Keratinocyte (primary cell): ENCODE results near the gene CLDN6. TPM values are rescaled to one million over a fixed set of nuclear protein-coding genes. Genes with fewer than 3 reads are reported as not detected.

Experiments used
- DNase-seq: peaks from one replicate; pipeline ENCODE4 v3.0.0-alpha.2; 2011; ENCODE audit warnings: low read depth, missing footprints, low spot score
- FAIRE-seq: peaks from 2 replicates; lab custom pipeline; 2011; peaks lifted over from hg19 to GRCh38; lab: Jason Lieb, UNC
- H2AFZ ChIP-seq: 2 replicates; pipeline ENCODE4 v1.6.0; 2012; ENCODE audit warnings: low read length, control low read depth, inconsistent platforms; ENCODE audit not compliant: control insufficient read depth
- H3K27ac ChIP-seq: 2 replicates; pipeline ENCODE4 v1.5.1; 2011; ENCODE audit warnings: low read length; ENCODE audit not compliant: control insufficient read depth, insufficient read depth
- H3K27me3 ChIP-seq: 3 replicates; pipeline ENCODE4 v1.6.0; 2011; ENCODE audit warnings: low read length; ENCODE audit not compliant: control insufficient read depth, insufficient read depth; ENCODE audit errors: extremely low read depth
- H3K36me3 ChIP-seq, 2 experiments: 2 replicates in 1 of 2; 3 replicates in 1 of 2; pipeline ENCODE4 v1.5.1; 2011; ENCODE audit warnings: low read length in 2 of 2, mild to moderate bottlenecking in 1 of 2; ENCODE audit not compliant: control insufficient read depth in 2 of 2, insufficient read depth in 2 of 2; ENCODE audit errors: extremely low read depth in 1 of 2
- H3K4me1 ChIP-seq: 3 replicates; pipeline ENCODE4 v1.5.1; 2011; ENCODE audit warnings: low read length; ENCODE audit not compliant: control insufficient read depth, insufficient read depth; ENCODE audit errors: extremely low read depth
- H3K4me2 ChIP-seq: 3 replicates; pipeline ENCODE4 v1.6.0; 2011; ENCODE audit warnings: low read depth, low read length; ENCODE audit not compliant: control insufficient read depth, insufficient read depth; ENCODE audit errors: extremely low read depth
- H3K4me3 ChIP-seq, 3 experiments: fragments of 200-600 bp in 1 of 3; sonication (generic) in 1 of 3; 2 replicates in 2 of 3; 3 replicates in 1 of 3; pipeline ENCODE4 v1.5.1; 2011 to 2016; ENCODE audit warnings: low read length in 3 of 3, mild to moderate bottlenecking in 3 of 3, control low read depth in 2 of 3, inconsistent platforms in 1 of 3, low read depth in 1 of 3, mixed read lengths in 1 of 3, mixed run types in 1 of 3, moderate library complexity in 1 of 3; ENCODE audit not compliant: control insufficient read depth in 2 of 3, insufficient read depth in 2 of 3; ENCODE audit errors: extremely low read depth in 1 of 3
- H3K79me2 ChIP-seq: 2 replicates; pipeline ENCODE4 v1.6.0; 2012; ENCODE audit warnings: low read length; ENCODE audit not compliant: control insufficient read depth, insufficient read depth
- H3K9ac ChIP-seq: 3 replicates; pipeline ENCODE4 v1.6.0; 2011; ENCODE audit warnings: low read length; ENCODE audit not compliant: control insufficient read depth, insufficient read depth; ENCODE audit errors: extremely low read depth
- H3K9me1 ChIP-seq: 3 replicates; pipeline ENCODE4 v1.6.0; 2011; ENCODE audit warnings: low read length; ENCODE audit not compliant: control insufficient read depth, insufficient read depth; ENCODE audit errors: extremely low read depth
- H3K9me3 ChIP-seq: 2 replicates; pipeline ENCODE4 v1.5.1; 2012; ENCODE audit warnings: low read depth, low read length; ENCODE audit not compliant: control insufficient read depth
- H4K20me1 ChIP-seq: 3 replicates; pipeline ENCODE4 v1.6.0; 2011; ENCODE audit warnings: low read length; ENCODE audit not compliant: control insufficient read depth, insufficient read depth; ENCODE audit errors: extremely low read depth
- EZH2 ChIP-seq: IDR thresholded peaks from one replicate; pipeline ENCODE4 v1.6.1; 2012; ENCODE audit warnings: inconsistent platforms, mild to moderate bottlenecking, low read length, moderate library complexity
- dilution Hi-C: fragments of 300-500 bp; cut with MboI; formaldehyde crosslinking; loops from one replicate; pipeline ENCODE4 v1.7.0; 2020; ENCODE audit warnings: low sequenced_read_pairs; ENCODE audit not compliant: extremely low pct_ligation_motif_present
- polyA plus RNA-seq, 5 experiments: library from polyadenylated mRNA; depleted of rRNA in 3 of 5; stranded (reverse) in 3 of 5; stranded (forward) in 1 of 5; unstranded in 1 of 5; fragments of >200 nt; gene quantifications; 1 replicate in 1 of 5; 2 replicates in 3 of 5; 3 replicates in 1 of 5; pipeline versions ENCODE4 v1.2.1 to v1.2.3, GENCODE V29; 2011 to 2012; ENCODE audit warnings: missing spikeins in 2 of 5, low read depth in 1 of 5, low replicate concordance in 1 of 5
- TF ChIP-seq, protein P1 (sequence below), 3 experiments: IDR thresholded peaks in 1 of 3; conservative IDR thresholded peaks in 1 of 3; optimal IDR thresholded peaks in 1 of 3; 2 replicates in 2 of 3; 3 replicates in 1 of 3; pipeline versions ENCODE3 to v1.5.1; 2011; ENCODE audit warnings: low read length in 3 of 3, mild to moderate bottlenecking in 3 of 3, moderate library complexity in 2 of 3, control low read depth in 1 of 3, inconsistent platforms in 1 of 3; ENCODE audit not compliant: insufficient read depth in 2 of 3; ENCODE audit errors: extremely low read depth in 1 of 3

CLDN6 gene
- polyA plus RNA-seq, 1 donor (not counting 4 experiments of a cell fraction or from before 2014, with no cell fraction given) = not detected

DNA sequence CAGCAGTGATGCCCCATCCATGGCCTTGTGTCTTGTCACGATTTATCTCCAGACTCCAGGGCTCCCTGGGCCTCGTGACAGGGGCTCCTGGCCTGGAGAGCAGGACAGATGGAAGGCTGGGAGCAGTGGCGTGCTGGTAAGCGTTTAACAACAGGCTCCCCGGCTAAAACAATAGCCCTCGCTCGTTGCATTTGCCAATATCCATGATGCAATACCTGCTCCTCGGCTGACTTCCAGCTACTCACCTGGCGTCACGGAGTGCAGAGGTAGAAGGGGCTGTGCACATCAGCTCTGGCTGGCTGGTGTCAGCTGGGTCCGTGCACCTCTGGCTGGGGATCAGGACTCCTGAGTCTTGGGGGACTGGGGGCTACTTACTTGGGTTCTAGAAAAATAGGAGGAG lies 20.3 kb upstream of the CLDN6 start:
- no peaks in the 10 kb centered on the region for H4K20me1 ChIP-seq
- dilution Hi-C loops = no loop called here
- peaks cover 6% of the 10 kb centered on the region for H3K4me1 ChIP-seq
- no peak overlapping the region for H3K9ac ChIP-seq
- no peaks in the 10 kb centered on the region for H3K36me3 ChIP-seq
- H2AFZ ChIP-seq = no peak overlapping the region
- peak; percentile 52 for FAIRE-seq
- no peaks in the 10 kb centered on the region for H3K9me3 ChIP-seq
- H3K79me2 ChIP-seq = no peaks in the 10 kb centered on the region
- no peak overlapping the region for H3K4me3 ChIP-seq
- no peak for DNase-seq
- no peak overlapping the region for H3K4me2 ChIP-seq
- TF ChIP-seq, protein P1, sequence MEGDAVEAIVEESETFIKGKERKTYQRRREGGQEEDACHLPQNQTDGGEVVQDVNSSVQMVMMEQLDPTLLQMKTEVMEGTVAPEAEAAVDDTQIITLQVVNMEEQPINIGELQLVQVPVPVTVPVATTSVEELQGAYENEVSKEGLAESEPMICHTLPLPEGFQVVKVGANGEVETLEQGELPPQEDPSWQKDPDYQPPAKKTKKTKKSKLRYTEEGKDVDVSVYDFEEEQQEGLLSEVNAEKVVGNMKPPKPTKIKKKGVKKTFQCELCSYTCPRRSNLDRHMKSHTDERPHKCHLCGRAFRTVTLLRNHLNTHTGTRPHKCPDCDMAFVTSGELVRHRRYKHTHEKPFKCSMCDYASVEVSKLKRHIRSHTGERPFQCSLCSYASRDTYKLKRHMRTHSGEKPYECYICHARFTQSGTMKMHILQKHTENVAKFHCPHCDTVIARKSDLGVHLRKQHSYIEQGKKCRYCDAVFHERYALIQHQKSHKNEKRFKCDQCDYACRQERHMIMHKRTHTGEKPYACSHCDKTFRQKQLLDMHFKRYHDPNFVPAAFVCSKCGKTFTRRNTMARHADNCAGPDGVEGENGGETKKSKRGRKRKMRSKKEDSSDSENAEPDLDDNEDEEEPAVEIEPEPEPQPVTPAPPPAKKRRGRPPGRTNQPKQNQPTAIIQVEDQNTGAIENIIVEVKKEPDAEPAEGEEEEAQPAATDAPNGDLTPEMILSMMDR (optimal IDR thresholded peaks at IDR 0.05 in 1 of 3, IDR thresholded peaks at IDR 0.05 in 1 of 3, conservative IDR thresholded peaks at IDR 0.05 in 1 of 3; ENCODE audit: extremely low read depth in 1 of 3, insufficient read depth in 2 of 3, low read length in 3 of 3) = no peak
- no peak for TF ChIP-seq EZH2
- H3K27me3 ChIP-seq = peaks cover 37% of the 10 kb centered on the region
- H3K9me1 ChIP-seq = no peaks in the 10 kb centered on the region
- H3K27ac ChIP-seq = no peak overlapping the region

DNA sequence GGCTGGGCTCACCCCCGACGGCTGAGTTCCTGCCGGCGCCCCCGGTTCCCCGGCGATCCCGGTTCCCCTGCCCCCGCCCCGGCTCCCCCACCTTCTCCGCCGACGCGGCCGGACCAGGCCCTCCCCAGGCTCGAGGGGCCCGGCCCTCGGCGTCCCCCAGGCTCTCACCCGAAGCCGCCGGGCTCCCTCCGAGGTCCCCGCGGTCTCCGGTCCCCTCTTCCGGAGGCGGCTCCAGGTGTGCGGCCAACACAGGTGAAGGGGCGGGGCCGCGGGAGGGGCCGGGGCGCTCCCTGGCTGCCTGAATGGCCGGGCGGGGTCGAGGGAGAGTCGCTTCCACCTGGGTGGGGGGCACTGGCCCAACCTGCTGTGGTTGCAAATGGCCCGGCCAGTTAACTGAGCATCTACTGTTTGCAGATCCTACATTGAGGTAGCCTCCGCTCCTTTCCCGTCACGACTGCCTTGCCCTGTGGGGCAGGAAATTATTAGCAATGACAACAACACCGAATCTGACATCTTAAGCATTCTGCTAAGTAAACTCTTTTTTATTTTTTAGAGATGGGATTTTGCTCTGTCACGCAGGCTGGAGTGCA lies 18.8 kb upstream of the CLDN6 start, which contains the start of gene BICDL2:
TSS of gene BICDL2 (minus strand) at position 219 of the 590 bp plus-strand sequence. CDS start 1,448 bp downstream, outside the sequence.
- H3K27ac ChIP-seq = no peak within 1 kb of the TSS
- no peaks in the 10 kb centered on the region for H3K9me3 ChIP-seq
- H3K79me2 ChIP-seq = no peaks in the 10 kb centered on the region
- no peaks in the 10 kb centered on the region for H3K9me1 ChIP-seq
- peaks cover 37% of the 10 kb centered on the region for H3K27me3 ChIP-seq
- peaks cover 6% of the 10 kb centered on the region for H3K4me1 ChIP-seq
- peak within 1 kb of the TSS; percentile 22 for H2AFZ ChIP-seq
- peak within 1 kb of the TSS in 2 of 3 experiments; percentile 32 to 47 for H3K4me3 ChIP-seq
- H3K4me2 ChIP-seq = peak within 1 kb of the TSS; percentile 60
- no peaks in the 10 kb centered on the region for H3K36me3 ChIP-seq
- TF ChIP-seq, protein P1 (optimal IDR thresholded peaks at IDR 0.05 in 1 of 3, IDR thresholded peaks at IDR 0.05 in 1 of 3, conservative IDR thresholded peaks at IDR 0.05 in 1 of 3; ENCODE audit: extremely low read depth in 1 of 3, insufficient read depth in 2 of 3, low read length in 3 of 3) = no peak
- peak; percentile 61 for TF ChIP-seq EZH2
- dilution Hi-C loops = no loop called here
- no peaks in the 10 kb centered on the region for H4K20me1 ChIP-seq
- peak within 1 kb of the TSS; percentile 28 for H3K9ac ChIP-seq
- FAIRE-seq (no peak), DNase-seq (no peak)
